ENCODE measurements around the gene PDE4D.

DNA sequence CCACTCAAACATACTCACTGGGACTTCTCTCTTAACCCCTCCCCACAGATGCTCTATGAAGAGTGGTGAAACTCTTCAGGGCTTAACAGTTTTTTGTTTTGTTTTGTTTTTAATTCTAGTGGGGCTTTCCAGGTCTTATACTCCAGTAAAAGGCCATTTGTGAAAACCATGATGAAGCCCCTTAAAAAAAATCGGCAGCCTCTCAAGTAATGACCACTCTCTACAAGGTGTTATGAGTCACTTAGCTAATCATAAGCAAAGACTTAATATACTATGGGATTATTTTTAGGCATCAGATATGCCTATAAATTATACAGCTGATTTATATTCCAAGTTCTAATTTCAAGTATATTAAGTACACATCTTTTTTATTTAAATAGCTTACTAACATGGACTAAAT is 702.8 kb downstream of the PDE4D start:
- no peak for TF ChIP-seq YY1 (IDR thresholded peaks at IDR 0.05; ENCODE audit: insufficient read depth, insufficient read length)
- TF ChIP-seq ZNF274 (IDR thresholded peaks at IDR 0.05; ENCODE audit: low read depth, low read length): no peak
- no peak for TF ChIP-seq SUZ12 (IDR thresholded peaks at IDR 0.05; ENCODE audit: extremely low read depth, insufficient read depth, insufficient read length)

All from NT2/D1 (cell line).